Nephron (organoid): ENCODE data around the gene FASN.

Experiments
- H3K27ac Mint-ChIP-seq, 3 experiments: 2 replicates each; pipeline ENCODE4 v1.8.0; 2020; ENCODE audit warnings: mixed read lengths in 3 of 3, mild to moderate bottlenecking in 2 of 3, moderate library complexity in 1 of 3
- H3K27me3 Mint-ChIP-seq: 2 replicates; pipeline ENCODE4 v1.8.0; 2021; ENCODE audit warnings: low read depth, mild to moderate bottlenecking, moderate library complexity, mixed read lengths
- H3K36me3 Mint-ChIP-seq: 2 replicates; pipeline ENCODE4 v1.8.0; 2020; ENCODE audit warnings: low read depth, mixed read lengths
- H3K4me1 Mint-ChIP-seq: 2 replicates; pipeline ENCODE4 v1.8.0; 2020; ENCODE audit warnings: mixed read lengths
- H3K4me3 Mint-ChIP-seq, 3 experiments: 2 replicates each; pipeline ENCODE4 v1.8.0; 2020; ENCODE audit warnings: mild to moderate bottlenecking in 3 of 3, mixed read lengths in 3 of 3, moderate library complexity in 2 of 3
- H3K9me3 Mint-ChIP-seq: 2 replicates; pipeline ENCODE4 v1.8.0; 2020; ENCODE audit warnings: mixed read lengths
- TF ChIP-seq, protein P1 (sequence below), 3 experiments: fragments of 200-600 bp; sonication (generic); IDR thresholded peaks; one replicate each; pipeline ENCODE4 v1.5.0; 2021; ENCODE audit warnings: antibody characterized with exemption in 3 of 3; ENCODE audit not compliant: unreplicated experiment in 3 of 3

FASN gene

DNA sequence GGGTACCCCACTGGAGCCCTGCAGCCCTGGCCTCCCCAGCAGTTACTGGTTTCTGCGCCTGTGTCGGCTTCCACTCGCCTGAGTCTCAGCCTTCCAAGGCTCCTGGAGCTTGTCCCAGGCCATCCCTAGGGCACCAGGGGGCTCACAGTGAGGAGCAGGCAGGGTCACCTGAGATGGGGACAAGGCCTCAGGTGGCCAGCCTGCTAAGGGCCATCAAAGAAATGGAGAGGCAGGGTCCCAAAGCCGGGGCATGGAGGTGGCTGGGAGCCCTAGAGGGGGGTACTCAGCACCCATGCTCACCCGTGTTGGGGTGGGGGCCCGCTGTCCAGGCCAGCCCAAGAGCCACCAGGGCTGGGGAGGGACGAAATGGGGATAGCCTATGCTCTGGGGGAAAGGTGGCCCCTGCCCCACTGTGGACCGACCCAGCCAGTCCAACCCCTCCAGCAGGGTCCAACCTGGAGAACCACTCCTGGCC is 1.3 kb downstream of the FASN start:
- Mint-ChIP-seq H3K4me1 (no peaks in the 10 kb centered on the region), H3K9me3 (no peaks in the 10 kb centered on the region), H3K36me3 (peaks cover 5% of the 10 kb centered on the region), H3K27me3 (no peaks in the 10 kb centered on the region), H3K27ac (no peak overlapping the region), H3K4me3 (peak overlapping the region; percentile 75 to 77 (median 77))
- TF ChIP-seq, protein P1, sequence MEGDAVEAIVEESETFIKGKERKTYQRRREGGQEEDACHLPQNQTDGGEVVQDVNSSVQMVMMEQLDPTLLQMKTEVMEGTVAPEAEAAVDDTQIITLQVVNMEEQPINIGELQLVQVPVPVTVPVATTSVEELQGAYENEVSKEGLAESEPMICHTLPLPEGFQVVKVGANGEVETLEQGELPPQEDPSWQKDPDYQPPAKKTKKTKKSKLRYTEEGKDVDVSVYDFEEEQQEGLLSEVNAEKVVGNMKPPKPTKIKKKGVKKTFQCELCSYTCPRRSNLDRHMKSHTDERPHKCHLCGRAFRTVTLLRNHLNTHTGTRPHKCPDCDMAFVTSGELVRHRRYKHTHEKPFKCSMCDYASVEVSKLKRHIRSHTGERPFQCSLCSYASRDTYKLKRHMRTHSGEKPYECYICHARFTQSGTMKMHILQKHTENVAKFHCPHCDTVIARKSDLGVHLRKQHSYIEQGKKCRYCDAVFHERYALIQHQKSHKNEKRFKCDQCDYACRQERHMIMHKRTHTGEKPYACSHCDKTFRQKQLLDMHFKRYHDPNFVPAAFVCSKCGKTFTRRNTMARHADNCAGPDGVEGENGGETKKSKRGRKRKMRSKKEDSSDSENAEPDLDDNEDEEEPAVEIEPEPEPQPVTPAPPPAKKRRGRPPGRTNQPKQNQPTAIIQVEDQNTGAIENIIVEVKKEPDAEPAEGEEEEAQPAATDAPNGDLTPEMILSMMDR (IDR thresholded peaks at IDR 0.05; ENCODE audit: unreplicated experiment in 3 of 3): no peak

DNA sequence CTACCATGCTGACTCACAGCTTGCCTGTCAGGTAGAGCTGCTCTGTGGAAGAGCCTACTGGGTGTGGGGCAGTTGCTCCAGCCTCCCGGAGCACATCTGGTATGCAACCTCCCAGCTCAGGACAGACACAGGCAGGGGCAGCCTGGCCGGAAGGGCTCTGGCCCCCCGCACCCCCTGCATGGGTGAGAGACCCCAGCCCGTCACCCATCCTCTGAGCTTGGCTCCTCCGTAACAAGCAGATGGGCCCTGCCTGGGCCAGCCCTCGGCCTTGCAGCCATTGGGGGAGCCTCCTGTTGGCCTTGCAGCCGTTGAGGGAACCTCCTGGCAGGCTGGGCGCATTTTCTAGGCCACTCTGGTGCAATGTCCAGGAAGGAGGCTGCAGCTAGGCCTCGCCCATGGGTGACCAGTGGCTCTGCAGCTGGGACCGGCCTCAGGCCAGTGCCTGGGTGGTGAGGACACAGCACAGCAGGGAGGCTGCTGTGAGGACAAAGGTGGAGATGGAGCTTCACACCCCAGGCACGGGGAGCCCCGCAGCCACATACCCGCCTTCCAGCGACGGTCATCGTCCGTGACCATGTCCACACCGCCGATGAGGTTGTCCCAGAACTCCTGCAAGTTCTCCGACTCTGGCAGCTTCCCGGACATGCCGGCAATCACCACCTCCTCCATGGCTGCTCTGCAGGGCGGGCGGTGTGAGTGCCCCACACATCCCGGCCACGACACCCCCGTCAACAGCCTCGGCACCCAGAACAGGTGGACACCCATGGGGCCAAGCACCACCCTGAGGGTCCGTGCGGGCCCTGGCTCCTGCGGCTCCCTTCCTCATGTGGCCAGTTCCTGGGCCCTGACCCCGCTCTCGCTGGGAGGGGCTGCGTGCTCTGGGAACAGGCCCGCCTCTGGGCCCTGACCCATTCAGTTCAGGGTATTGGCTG is 2.0 kb downstream of the FASN start:
- H3K27me3 Mint-ChIP-seq: no peaks in the 10 kb centered on the region
- TF ChIP-seq, protein P1 (IDR thresholded peaks at IDR 0.05; ENCODE audit: unreplicated experiment in 3 of 3): no peak
- H3K4me3 Mint-ChIP-seq: peak overlapping the region; percentile 77 to 83 (median 79)
- no peaks in the 10 kb centered on the region for H3K9me3 Mint-ChIP-seq
- H3K36me3 Mint-ChIP-seq: peaks cover 5% of the 10 kb centered on the region
- H3K27ac Mint-ChIP-seq: no peak overlapping the region
- H3K4me1 Mint-ChIP-seq: no peaks in the 10 kb centered on the region

DNA sequence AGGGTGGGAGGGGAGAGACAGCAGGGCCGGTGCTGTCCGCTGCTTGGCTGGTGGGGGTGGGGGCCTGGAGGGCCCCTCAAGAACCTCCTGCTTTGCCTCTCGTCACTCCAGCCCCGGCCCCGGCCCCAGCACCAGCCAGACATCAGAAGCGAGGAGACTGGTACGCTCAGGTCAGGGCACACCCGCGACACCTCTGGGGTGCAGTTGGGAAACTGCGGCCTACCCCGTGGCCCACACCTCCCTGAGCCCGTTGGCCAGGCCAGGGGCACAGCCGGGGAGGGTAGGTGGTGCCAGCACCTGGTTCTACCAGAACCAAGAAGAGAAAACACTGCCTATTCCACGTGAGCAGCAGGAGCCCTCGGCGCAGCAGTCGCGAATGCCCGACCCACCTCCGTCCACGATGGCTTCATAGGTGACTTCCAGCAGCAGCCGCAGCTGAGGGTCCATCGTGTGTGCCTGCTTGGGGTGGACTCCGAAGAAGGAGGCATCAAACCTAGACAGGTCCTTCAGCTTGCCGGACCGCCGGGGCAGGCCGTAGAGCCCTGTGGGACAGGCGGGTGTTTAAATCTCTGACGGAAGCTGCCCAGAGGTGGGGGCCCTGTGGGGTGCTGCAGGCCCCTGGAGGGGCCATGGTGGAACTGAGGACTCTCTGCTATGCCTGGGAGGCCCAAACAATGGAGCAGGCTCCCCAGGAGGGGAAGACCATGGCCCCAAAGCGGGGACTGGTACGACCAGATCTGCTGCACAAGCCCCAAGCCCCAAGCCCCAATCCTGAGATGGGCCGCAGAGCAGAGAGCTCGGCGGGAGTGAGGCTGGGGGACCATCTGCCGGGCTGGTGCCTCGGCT is 2.9 kb downstream of the FASN start:
- H3K36me3 Mint-ChIP-seq: peaks cover 5% of the 10 kb centered on the region
- H3K27ac Mint-ChIP-seq: no peak overlapping the region
- H3K4me1 Mint-ChIP-seq: no peaks in the 10 kb centered on the region
- TF ChIP-seq, protein P1 (IDR thresholded peaks at IDR 0.05; ENCODE audit: unreplicated experiment in 3 of 3): no peak
- peak overlapping the region in 1 of 3 experiments; percentile 76 for H3K4me3 Mint-ChIP-seq
- H3K9me3 Mint-ChIP-seq: no peaks in the 10 kb centered on the region
- H3K27me3 Mint-ChIP-seq: no peaks in the 10 kb centered on the region

DNA sequence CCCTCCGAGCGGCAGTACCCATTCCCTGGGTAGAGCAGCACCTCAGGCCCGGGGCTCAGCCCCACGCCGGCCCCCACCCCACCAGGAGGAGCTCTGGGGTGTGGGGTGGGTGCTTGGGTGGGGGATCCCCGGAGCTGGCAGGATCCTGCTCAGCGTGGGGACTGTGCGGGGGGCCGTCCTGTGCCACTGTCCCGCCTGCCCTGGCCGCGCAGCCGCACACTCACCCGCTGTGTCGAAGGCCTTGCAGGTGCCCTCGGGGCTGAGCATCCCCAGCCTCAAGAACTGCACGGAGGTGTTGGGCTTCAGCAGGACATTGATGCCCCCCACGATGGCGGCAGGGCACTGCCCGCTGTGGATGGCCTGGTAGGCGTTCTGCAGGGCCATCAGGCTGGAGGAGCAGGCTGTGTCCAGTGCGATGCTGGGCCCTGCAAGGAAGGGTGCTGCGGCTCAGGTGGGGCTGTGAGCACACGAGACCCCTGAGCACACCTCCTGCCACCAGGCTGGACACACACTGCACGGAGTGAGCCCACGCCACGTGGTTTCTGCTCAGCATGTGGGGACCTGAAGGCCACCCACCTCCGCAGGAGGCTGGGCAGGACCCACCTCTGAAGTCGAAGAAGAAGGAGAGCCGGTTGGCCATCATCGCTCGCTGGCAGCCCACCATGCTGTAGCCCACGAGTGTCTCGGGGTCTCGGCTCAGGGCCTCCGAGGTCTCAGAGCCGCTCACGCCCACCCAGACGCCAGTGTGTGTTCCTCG is 4.9 kb downstream of the FASN start:
- Mint-ChIP-seq H3K36me3 (peaks cover 6% of the 10 kb centered on the region), H3K4me1 (no peaks in the 10 kb centered on the region), H3K9me3 (no peaks in the 10 kb centered on the region), H3K4me3 (peak overlapping the region in 1 of 3 experiments; percentile 45), H3K27me3 (no peaks in the 10 kb centered on the region), H3K27ac (no peak overlapping the region)
- TF ChIP-seq, protein P1 (IDR thresholded peaks at IDR 0.05; ENCODE audit: unreplicated experiment in 3 of 3): no peak

DNA sequence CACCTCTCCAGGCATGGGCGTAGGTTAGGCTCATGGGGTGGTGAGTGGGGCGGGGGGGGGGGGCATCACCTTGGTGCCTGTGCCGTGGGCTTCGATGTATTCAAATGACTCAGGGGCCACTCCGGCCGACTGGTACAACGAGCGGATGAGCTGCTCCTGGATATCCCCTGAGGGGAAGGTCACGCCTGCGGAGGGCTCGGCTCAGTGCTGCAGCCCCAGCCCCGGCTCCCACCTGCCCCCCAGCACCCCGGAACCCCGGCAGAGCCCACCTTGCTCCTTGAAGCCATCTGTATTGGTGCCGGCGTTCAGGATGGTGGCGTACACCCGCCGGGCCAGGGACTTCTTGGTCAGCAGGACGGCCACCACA is 5.4 kb downstream of the FASN start:
- TF ChIP-seq, protein P1 (IDR thresholded peaks at IDR 0.05; ENCODE audit: unreplicated experiment in 3 of 3): no peak
- H3K4me3 Mint-ChIP-seq: no peak overlapping the region
- H3K36me3 Mint-ChIP-seq: peaks cover 8% of the 10 kb centered on the region
- H3K27ac Mint-ChIP-seq: no peak overlapping the region
- H3K9me3 Mint-ChIP-seq: no peaks in the 10 kb centered on the region
- no peaks in the 10 kb centered on the region for H3K27me3 Mint-ChIP-seq
- no peaks in the 10 kb centered on the region for H3K4me1 Mint-ChIP-seq
